A549 treated with CORT108297 at 1 μM for 4 hours (cell line): ENCODE results near the gene ARSB. TPM values are rescaled to one million over a fixed set of nuclear protein-coding genes. Genes with fewer than 3 reads are reported as not detected.

Experiments used
- total RNA-seq: library from RNA; stranded (reverse); fragments of 200-300 nt; extraction: Qiagen RNA extraction; gene quantifications from 5 replicates; pipeline ENCODE4 v1.2.3, GENCODE V29; 2022

Gene ARSB
- 7.7 to 9.8 TPM (median 9.1 TPM) in 5 replicates for total RNA-seq

GRCh38 chr5:78985116-78985724 lies at the start of gene ARSB:
TSS of gene ARSB (minus strand) at chr5:78985310. CDS start at chr5:78985248, 62 bp downstream.

Other genes with a start within 250 kb of the ARSB start
- 0.15 TPM in 1 of 5 replicates, not detected in the others for gene DMGDH, start 84.4 kb upstream of the ARSB start, total RNA-seq
- gene BHMT2, start 84.5 kb upstream of the ARSB start, total RNA-seq = not detected in 5 replicates
- gene BHMT, start 126.5 kb upstream of the ARSB start, total RNA-seq = 0.21 TPM in 1 of 5 replicates, not detected in the others